ENCODE measurements around the gene KIZ.
"Not testable (repeated sequence)": the region's sequence is repeated elsewhere in the genome, so short reads cannot be mapped to it uniquely, and the experiment has no call there.

Gene KIZ

GRCh38 chr20:21162631-21163030 lies 36.7 kb downstream of the KIZ start:
- H3K9ac ChIP-seq (ENCODE audit: low read depth, low read length), result no peak overlapping the region

GRCh38 chr20:21166801-21167200 lies 40.9 kb downstream of the KIZ start:
- no peak overlapping the region for H3K27ac ChIP-seq (ENCODE audit: low read length)

More at GRCh38 chr20:21162631-21163030, 36.7 kb downstream of the KIZ start:
- H3K4me1 ChIP-seq (ENCODE audit: insufficient read depth, low read length), result peaks cover 7% of the 10 kb centered on the region; the same call in 1 of the 2 replicates
- H3K27me3 ChIP-seq (ENCODE audit: insufficient read depth, low read length), result no peaks in the 10 kb centered on the region
- no peak overlapping the region for H3K4me3 ChIP-seq (ENCODE audit: low read length)
- peaks cover 10% of the 10 kb centered on the region for H3K36me3 ChIP-seq (ENCODE audit: insufficient read depth, low read depth, low read length)
- peak overlapping the region; percentile 13 for H3K27ac ChIP-seq (ENCODE audit: low read length)
- H3K9me3 ChIP-seq (ENCODE audit: insufficient read depth, low read depth, low read length), result no peaks in the 10 kb centered on the region

DNA sequence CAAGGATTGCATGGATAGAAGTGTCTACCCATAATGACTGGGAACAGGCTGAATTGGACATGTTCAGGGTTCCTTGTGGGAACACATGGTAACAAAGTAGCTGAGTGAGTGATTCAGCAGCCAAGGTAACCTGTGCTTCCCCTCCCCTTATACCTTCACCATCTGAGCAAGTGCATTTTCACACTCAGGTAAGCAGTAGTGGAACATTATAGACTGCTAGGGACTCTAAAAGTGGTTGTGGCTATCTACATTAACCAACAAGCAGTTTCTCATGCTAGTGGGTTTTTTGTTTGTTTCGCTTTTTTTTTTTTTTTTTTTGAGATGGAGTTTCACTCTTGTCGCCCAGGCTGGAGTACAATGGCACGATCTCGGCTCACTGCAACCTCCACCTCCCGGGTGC lies 41.4 kb downstream of the KIZ start:
- H3K36me3 ChIP-seq (ENCODE audit: insufficient read depth, low read depth, low read length), result peaks cover 10% of the 10 kb centered on the region
- H3K27ac ChIP-seq (ENCODE audit: low read length), result no peak overlapping the region
- no peaks in the 10 kb centered on the region for H3K27me3 ChIP-seq (ENCODE audit: insufficient read depth, low read length)
- peaks cover 6% of the 10 kb centered on the region; the same call in 1 of the 2 replicates for H3K4me1 ChIP-seq (ENCODE audit: insufficient read depth, low read length)
- no peak overlapping the region for H3K4me3 ChIP-seq (ENCODE audit: low read length)
- H3K9me3 ChIP-seq (ENCODE audit: insufficient read depth, low read depth, low read length), result no peaks in the 10 kb centered on the region
- no peak overlapping the region for H3K9ac ChIP-seq (ENCODE audit: low read depth, low read length)

More at GRCh38 chr20:21166801-21167200, 40.9 kb downstream of the KIZ start:
- Histone ChIP-seq H3K9me3 (ENCODE audit: insufficient read depth, low read depth, low read length) (no peaks in the 10 kb centered on the region), H3K4me1 (ENCODE audit: insufficient read depth, low read length) (peaks cover 7% of the 10 kb centered on the region; the same call in 1 of the 2 replicates), H3K36me3 (ENCODE audit: insufficient read depth, low read depth, low read length) (peaks cover 10% of the 10 kb centered on the region), H3K27me3 (ENCODE audit: insufficient read depth, low read length) (no peaks in the 10 kb centered on the region), H3K9ac (ENCODE audit: low read depth, low read length) (no peak overlapping the region), H3K4me3 (ENCODE audit: low read length) (no peak overlapping the region)

DNA sequence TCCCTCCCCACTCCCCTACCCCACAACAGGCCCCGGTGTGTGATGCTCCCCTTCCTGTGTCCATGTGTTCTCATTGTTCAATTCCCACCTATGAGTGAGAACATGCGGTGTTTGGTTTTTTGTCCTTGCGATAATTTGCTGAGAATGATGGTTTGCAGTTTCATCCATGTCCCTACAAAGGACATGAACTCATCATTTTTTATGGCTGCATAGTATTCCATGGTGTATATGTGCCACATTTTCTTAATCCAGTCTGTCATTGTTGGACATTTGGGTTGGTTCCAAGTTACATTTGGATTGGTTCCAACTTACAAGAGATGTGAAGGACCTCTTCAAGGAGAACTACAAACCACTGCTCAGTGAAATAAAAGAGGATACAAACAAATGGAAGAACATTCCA lies 42.2 kb downstream of the KIZ start:
- H3K27ac ChIP-seq (ENCODE audit: low read length); H3K9ac ChIP-seq (ENCODE audit: low read depth, low read length); H3K9me3 ChIP-seq (ENCODE audit: insufficient read depth, low read depth, low read length); H3K36me3 ChIP-seq (ENCODE audit: insufficient read depth, low read depth, low read length); H3K4me3 ChIP-seq (ENCODE audit: low read length); H3K27me3 ChIP-seq (ENCODE audit: insufficient read depth, low read length); H3K4me1 ChIP-seq (ENCODE audit: insufficient read depth, low read length): not testable (repeated sequence)

DNA sequence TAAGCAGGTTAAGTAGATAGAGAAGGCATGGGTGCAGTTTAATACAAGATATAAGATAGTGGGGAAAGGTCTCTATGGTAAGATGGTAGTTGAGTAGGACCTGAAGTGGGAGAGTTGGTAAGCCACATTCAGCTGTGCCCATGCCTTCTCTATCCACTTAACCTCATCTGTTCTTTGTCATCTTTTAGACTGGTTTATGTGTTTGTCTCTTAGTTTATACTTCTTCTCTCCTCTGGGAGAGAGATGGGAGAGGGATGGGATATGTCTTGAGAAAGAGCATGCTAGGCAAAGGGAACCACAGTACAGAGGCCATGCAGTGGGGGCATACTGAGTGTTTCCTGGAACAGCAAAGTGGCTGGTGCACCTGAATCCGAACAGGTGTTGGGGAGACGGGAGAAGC lies 46.7 kb downstream of the KIZ start:
- no peaks in the 10 kb centered on the region for H3K36me3 ChIP-seq (ENCODE audit: insufficient read depth, low read depth, low read length)
- H3K27ac ChIP-seq (ENCODE audit: low read length), result no peak overlapping the region
- H3K4me3 ChIP-seq (ENCODE audit: low read length), result no peak overlapping the region
- H3K4me1 ChIP-seq (ENCODE audit: insufficient read depth, low read length), result no peaks in the 10 kb centered on the region
- H3K9ac ChIP-seq (ENCODE audit: low read depth, low read length), result no peak overlapping the region
- peaks cover 7% of the 10 kb centered on the region; the same call in 1 of the 2 replicates for H3K9me3 ChIP-seq (ENCODE audit: insufficient read depth, low read depth, low read length)
- H3K27me3 ChIP-seq (ENCODE audit: insufficient read depth, low read length), result no peaks in the 10 kb centered on the region

GRCh38 chr20:21173485-21173884 lies 47.6 kb downstream of the KIZ start:
- Histone ChIP-seq H3K4me1 (ENCODE audit: insufficient read depth, low read length) (no peaks in the 10 kb centered on the region), H3K27me3 (ENCODE audit: insufficient read depth, low read length) (no peaks in the 10 kb centered on the region), H3K9me3 (ENCODE audit: insufficient read depth, low read depth, low read length) (peaks cover 11% of the 10 kb centered on the region; the same call in 1 of the 2 replicates), H3K9ac (ENCODE audit: low read depth, low read length) (no peak overlapping the region), H3K4me3 (ENCODE audit: low read length) (no peak overlapping the region), H3K36me3 (ENCODE audit: insufficient read depth, low read depth, low read length) (no peaks in the 10 kb centered on the region), H3K27ac (ENCODE audit: low read length) (no peak overlapping the region)

DNA sequence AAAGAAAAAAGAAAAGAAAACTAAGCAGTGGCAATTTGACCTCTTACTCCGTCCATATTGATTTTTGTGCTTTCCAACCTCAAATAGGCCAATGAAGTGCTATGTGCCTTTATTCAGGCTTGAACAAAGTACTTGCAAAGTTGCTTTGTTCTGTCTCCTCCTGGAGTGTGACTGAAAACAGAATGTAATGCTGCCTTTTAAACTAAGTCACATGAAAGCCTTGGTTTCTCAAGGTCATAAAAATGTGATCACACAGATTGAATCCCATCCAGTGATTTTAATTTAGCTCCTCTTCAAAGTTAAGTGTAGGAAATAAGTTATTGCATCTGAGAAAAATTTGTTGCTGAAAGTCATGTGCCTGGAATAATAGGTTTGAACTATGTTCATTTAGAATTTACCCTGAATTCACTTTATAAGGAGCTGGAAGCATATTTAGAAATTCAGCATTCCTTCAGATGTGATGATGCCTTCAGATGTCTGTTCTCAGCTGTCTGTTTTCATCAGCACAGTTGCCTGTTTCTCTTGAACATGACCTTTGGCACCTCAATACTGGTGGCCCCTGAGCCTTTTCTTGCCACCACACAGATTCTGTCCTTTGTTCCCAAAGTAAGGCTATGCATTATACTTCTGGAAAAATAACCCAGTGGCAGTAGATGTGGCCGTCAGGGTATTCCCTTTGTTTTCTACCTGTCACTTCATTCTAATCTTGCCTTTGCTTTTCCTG lies 48.8 kb downstream of the KIZ start:
- Histone ChIP-seq H3K9me3 (ENCODE audit: insufficient read depth, low read depth, low read length) (peaks cover 11% of the 10 kb centered on the region; the same call in 1 of the 2 replicates), H3K36me3 (ENCODE audit: insufficient read depth, low read depth, low read length) (no peaks in the 10 kb centered on the region), H3K27ac (ENCODE audit: low read length) (no peak overlapping the region), H3K4me1 (ENCODE audit: insufficient read depth, low read length) (peaks cover 3% of the 10 kb centered on the region; the same call in 1 of the 2 replicates), H3K4me3 (ENCODE audit: low read length) (no peak overlapping the region), H3K27me3 (ENCODE audit: insufficient read depth, low read length) (no peaks in the 10 kb centered on the region), H3K9ac (ENCODE audit: low read depth, low read length) (no peak overlapping the region)

DNA sequence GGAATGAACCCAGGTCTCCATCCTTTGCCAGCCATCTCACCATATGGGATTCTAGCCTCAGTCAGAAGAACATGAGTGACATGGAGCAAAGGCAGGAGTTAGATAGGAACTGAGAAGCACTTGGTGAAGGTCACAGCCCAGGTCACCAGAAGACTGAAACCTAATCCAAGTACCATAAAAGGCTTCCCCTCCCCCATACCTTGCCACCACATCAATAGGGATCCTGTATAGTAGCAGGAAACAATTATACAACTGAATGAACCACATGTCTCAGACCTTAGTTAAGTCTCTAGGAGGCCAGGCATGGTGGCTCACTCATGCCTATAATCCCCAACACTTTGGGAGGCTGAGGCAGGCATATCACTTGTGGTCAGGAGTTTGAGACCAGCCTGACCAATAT lies 49.6 kb downstream of the KIZ start:
- H3K9me3 ChIP-seq (ENCODE audit: insufficient read depth, low read depth, low read length), result peaks cover 11% of the 10 kb centered on the region; the same call in 1 of the 2 replicates
- H3K9ac ChIP-seq (ENCODE audit: low read depth, low read length), result no peak overlapping the region
- H3K27ac ChIP-seq (ENCODE audit: low read length), result no peak overlapping the region
- no peaks in the 10 kb centered on the region for H3K27me3 ChIP-seq (ENCODE audit: insufficient read depth, low read length)
- no peaks in the 10 kb centered on the region for H3K36me3 ChIP-seq (ENCODE audit: insufficient read depth, low read depth, low read length)
- H3K4me3 ChIP-seq (ENCODE audit: low read length), result no peak overlapping the region
- H3K4me1 ChIP-seq (ENCODE audit: insufficient read depth, low read length), result peaks cover 11% of the 10 kb centered on the region; the same call in 1 of the 2 replicates

DNA sequence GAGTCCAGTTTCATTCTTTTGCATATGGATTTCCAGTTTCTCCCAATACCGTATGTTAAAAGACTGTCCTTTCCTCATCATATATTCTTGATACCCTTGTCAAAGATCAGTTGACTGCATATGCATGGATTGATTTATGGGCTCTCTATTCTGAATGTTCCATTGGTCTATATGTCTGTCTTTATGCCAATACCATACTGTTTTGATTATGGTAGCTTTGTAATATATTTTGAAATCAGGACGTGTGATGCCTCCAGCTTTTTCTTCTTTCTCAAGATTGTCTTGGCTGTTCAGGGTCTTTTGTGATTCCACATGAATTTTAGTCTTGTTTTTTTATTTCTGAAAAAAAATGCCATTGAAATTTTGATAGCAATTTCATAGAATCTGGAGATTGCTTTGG lies 51.9 kb downstream of the KIZ start:
- Histone ChIP-seq H3K4me1 (ENCODE audit: insufficient read depth, low read length) (peaks cover 14% of the 10 kb centered on the region; the same call in 1 of the 2 replicates), H3K27me3 (ENCODE audit: insufficient read depth, low read length) (no peaks in the 10 kb centered on the region), H3K9me3 (ENCODE audit: insufficient read depth, low read depth, low read length) (peaks cover 11% of the 10 kb centered on the region; the same call in 1 of the 2 replicates), H3K9ac (ENCODE audit: low read depth, low read length) (no peak overlapping the region), H3K27ac (ENCODE audit: low read length) (no peak overlapping the region), H3K4me3 (ENCODE audit: low read length) (no peak overlapping the region), H3K36me3 (ENCODE audit: insufficient read depth, low read depth, low read length) (no peaks in the 10 kb centered on the region)

DNA sequence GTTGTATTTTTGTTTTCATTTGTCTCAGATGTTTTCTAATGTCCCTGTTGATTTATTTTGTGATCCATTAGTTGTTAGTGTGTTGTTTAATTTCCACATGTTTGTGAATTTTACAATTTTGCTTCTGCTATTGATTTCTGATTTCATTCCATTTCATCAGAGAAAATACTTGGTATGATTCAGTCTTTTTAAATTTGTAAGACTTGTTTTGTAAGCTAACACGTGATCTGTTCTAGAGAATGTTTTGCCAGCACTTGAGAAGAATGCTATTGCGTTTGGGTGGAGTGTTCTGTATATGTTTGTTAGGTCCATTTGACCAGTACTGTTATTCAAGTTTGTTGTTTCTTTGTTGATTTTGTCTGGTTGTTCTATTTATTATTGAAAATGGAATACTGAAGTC lies 53.9 kb downstream of the KIZ start:
- Histone ChIP-seq H3K27ac (ENCODE audit: low read length) (peak overlapping the region; percentile 48), H3K9me3 (ENCODE audit: insufficient read depth, low read depth, low read length) (peaks cover 11% of the 10 kb centered on the region; the same call in 1 of the 2 replicates), H3K36me3 (ENCODE audit: insufficient read depth, low read depth, low read length) (no peaks in the 10 kb centered on the region), H3K27me3 (ENCODE audit: insufficient read depth, low read length) (no peaks in the 10 kb centered on the region), H3K9ac (ENCODE audit: low read depth, low read length) (peak overlapping the region; percentile 57; the same call in 1 of the 2 replicates), H3K4me1 (ENCODE audit: insufficient read depth, low read length) (peaks cover 14% of the 10 kb centered on the region; the same call in 1 of the 2 replicates), H3K4me3 (ENCODE audit: low read length) (no peak overlapping the region)

DNA sequence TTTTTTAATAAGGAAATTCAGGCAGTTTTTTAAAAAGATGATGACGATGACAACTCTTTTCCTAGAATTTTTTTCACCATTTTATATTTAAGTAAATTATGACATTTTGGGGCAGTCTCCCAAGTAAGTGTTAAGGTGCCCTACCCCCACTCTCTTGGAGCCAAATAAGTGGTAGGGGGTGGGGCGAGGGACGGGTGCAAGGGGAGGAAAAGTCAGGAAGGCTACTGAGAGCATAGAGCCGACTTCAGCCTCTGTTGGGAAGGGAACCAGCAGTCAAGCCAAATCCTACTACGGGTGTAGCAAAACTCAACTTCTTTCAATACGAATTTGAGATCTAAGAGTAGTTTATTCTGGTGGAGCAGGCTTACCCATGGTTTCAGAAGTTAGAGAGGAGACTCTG lies 54.4 kb downstream of the KIZ start:
- Histone ChIP-seq H3K9me3 (ENCODE audit: insufficient read depth, low read depth, low read length) (peaks cover 11% of the 10 kb centered on the region; the same call in 1 of the 2 replicates), H3K9ac (ENCODE audit: low read depth, low read length) (peak overlapping the region; percentile 57; the same call in 1 of the 2 replicates), H3K4me3 (ENCODE audit: low read length) (no peak overlapping the region), H3K27ac (ENCODE audit: low read length) (peak overlapping the region; percentile 56), H3K27me3 (ENCODE audit: insufficient read depth, low read length) (no peaks in the 10 kb centered on the region), H3K36me3 (ENCODE audit: insufficient read depth, low read depth, low read length) (no peaks in the 10 kb centered on the region), H3K4me1 (ENCODE audit: insufficient read depth, low read length) (peaks cover 14% of the 10 kb centered on the region; the same call in 1 of the 2 replicates)

DNA sequence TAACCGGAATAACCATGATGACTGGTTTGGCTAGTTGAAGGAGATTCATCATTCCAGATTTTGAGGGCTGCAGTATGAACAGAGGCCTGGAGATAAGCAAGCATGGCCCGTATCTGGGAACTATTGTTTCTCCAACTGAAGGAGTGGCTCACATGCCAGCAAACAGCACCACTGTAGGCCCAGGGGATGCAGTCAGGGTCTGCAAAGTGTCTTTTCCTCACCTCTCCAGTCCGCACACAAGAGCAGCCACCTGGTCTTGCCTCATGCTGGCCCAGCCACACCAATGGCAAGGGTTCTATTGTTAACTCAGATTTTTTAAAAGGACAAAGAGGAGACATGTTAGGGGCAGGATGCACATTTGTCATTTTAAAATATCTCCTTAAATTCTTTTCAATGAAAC lies 55.1 kb downstream of the KIZ start:
- no peak overlapping the region for H3K4me3 ChIP-seq (ENCODE audit: low read length)
- H3K9ac ChIP-seq (ENCODE audit: low read depth, low read length), result peak overlapping the region; percentile 57; the same call in 1 of the 2 replicates
- peak overlapping the region; percentile 56 for H3K27ac ChIP-seq (ENCODE audit: low read length)
- no peaks in the 10 kb centered on the region for H3K36me3 ChIP-seq (ENCODE audit: insufficient read depth, low read depth, low read length)
- H3K27me3 ChIP-seq (ENCODE audit: insufficient read depth, low read length), result no peaks in the 10 kb centered on the region
- H3K4me1 ChIP-seq (ENCODE audit: insufficient read depth, low read length), result peaks cover 14% of the 10 kb centered on the region; the same call in 1 of the 2 replicates
- peaks cover 11% of the 10 kb centered on the region; the same call in 1 of the 2 replicates for H3K9me3 ChIP-seq (ENCODE audit: insufficient read depth, low read depth, low read length)
